Osteoblast (primary cell): ENCODE results near the gene ZDHHC7. TPM values are rescaled to one million over a fixed set of nuclear protein-coding genes. Genes with fewer than 3 reads are reported as not detected.

Experiments
- DNase-seq: peaks from one replicate; pipeline ENCODE4 v3.0.0; 2011; ENCODE audit warnings: low spot score, mixed read lengths; ENCODE audit not compliant: insufficient read length; ENCODE audit errors: missing footprints
- H2AFZ ChIP-seq: 2 replicates; pipeline ENCODE4 v1.6.0; 2011; ENCODE audit warnings: mild to moderate bottlenecking, low read length
- H3K27ac ChIP-seq: 2 replicates; pipeline ENCODE4 v1.5.1; 2011; ENCODE audit warnings: mild to moderate bottlenecking, low read depth, low read length, moderate library complexity
- H3K27me3 ChIP-seq: 2 replicates; pipeline ENCODE4 v1.6.0; 2012; ENCODE audit warnings: mild to moderate bottlenecking, control low read depth, inconsistent platforms, low read length, moderate library complexity; ENCODE audit not compliant: insufficient read depth
- H3K36me3 ChIP-seq: 2 replicates; pipeline ENCODE4 v1.5.1; 2011; ENCODE audit warnings: mild to moderate bottlenecking, low read length, control low read depth, moderate library complexity; ENCODE audit not compliant: insufficient read depth
- H3K4me1 ChIP-seq: 2 replicates; pipeline ENCODE4 v1.5.1; 2011; ENCODE audit warnings: mild to moderate bottlenecking, low read length, control low read depth, moderate library complexity; ENCODE audit not compliant: insufficient read depth
- H3K4me2 ChIP-seq: 2 replicates; pipeline ENCODE4 v1.6.0; 2011; ENCODE audit warnings: mild to moderate bottlenecking, low read length; ENCODE audit not compliant: insufficient read depth
- H3K4me3 ChIP-seq: fragments of 200-600 bp; sonication (generic); 3 replicates; pipeline ENCODE4 v1.5.1; 2012; ENCODE audit warnings: mild to moderate bottlenecking, low read length, inconsistent platforms; ENCODE audit not compliant: insufficient read depth
- H3K79me2 ChIP-seq: 2 replicates; pipeline ENCODE4 v1.6.0; 2012; ENCODE audit warnings: mild to moderate bottlenecking, low read length, control low read depth, inconsistent platforms; ENCODE audit not compliant: insufficient read depth
- H3K9me3 ChIP-seq: 2 replicates; pipeline ENCODE4 v1.5.1; 2011; ENCODE audit warnings: low read depth, low read length, control low read depth
- H4K20me1 ChIP-seq: 2 replicates; pipeline ENCODE4 v1.6.0; 2012; ENCODE audit warnings: mild to moderate bottlenecking, low read length, control low read depth; ENCODE audit not compliant: insufficient read depth
- total RNA-seq: library from RNA; depleted of rRNA; stranded (reverse); fragments of >200 nt; gene quantifications from 2 replicates; pipeline ENCODE4 v1.2.3, GENCODE V29; 2012
- TF ChIP-seq, protein P1 (sequence below): IDR thresholded peaks from 2 replicates; pipeline ENCODE4 v1.5.1; 2011; ENCODE audit warnings: mild to moderate bottlenecking, low read depth, low read length, moderate library complexity; ENCODE audit errors: extremely low read depth

The ZDHHC7 gene
- total RNA-seq, 1 donor = 134 TPM

DNA sequence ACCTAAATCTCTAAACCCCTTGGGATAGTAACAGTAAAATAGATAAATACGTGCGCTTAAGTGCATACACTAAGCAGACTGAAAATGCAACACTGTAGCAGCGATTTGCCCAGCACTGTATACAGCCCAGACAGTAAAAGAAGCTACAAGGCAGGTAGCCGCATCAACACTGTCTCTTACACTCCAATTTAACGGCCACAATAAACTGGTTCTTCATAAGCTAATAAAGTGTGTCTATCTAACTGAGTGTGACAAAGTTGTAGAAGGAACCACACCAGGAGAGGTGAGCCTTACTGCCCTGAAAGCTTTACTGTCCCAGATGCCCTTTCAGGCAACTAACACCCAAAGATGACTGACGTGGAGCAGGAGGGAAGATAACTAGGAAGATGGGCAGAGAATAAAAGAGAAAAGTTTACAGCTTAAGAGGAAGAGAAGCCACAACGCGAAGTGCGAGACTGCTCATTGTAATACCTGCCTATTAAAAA lies 847 bp downstream of the ZDHHC7 start:
- TF ChIP-seq, protein P1, sequence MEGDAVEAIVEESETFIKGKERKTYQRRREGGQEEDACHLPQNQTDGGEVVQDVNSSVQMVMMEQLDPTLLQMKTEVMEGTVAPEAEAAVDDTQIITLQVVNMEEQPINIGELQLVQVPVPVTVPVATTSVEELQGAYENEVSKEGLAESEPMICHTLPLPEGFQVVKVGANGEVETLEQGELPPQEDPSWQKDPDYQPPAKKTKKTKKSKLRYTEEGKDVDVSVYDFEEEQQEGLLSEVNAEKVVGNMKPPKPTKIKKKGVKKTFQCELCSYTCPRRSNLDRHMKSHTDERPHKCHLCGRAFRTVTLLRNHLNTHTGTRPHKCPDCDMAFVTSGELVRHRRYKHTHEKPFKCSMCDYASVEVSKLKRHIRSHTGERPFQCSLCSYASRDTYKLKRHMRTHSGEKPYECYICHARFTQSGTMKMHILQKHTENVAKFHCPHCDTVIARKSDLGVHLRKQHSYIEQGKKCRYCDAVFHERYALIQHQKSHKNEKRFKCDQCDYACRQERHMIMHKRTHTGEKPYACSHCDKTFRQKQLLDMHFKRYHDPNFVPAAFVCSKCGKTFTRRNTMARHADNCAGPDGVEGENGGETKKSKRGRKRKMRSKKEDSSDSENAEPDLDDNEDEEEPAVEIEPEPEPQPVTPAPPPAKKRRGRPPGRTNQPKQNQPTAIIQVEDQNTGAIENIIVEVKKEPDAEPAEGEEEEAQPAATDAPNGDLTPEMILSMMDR = no peak

DNA sequence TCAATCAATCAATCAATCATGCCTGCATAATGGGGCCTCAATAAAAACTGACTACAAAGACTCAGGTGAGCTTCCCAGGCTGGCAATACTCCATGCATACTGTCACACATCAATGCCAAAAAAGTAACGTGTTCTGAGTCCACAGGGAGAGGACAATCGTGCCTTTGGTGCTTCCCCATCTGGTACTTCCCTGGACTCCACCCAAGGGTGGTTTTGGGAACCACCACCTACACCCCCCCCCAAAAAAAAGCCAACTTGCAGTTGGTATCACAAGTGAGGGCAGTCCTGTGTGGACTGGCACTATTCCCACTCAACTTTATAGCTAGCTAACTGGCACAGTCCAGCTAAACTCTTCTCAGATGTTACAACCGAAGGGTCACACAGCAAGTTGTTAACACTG lies 3.1 kb downstream of the ZDHHC7 start:
- DNase-seq = no peak
- no peaks in the 10 kb centered on the region for H3K9me3 ChIP-seq
- H3K4me3 ChIP-seq = no peak overlapping the region
- no peak overlapping the region for H3K4me2 ChIP-seq
- no peaks in the 10 kb centered on the region for H3K27me3 ChIP-seq
- H3K27ac ChIP-seq = peak overlapping the region; percentile 31
- peaks cover 8% of the 10 kb centered on the region for H3K36me3 ChIP-seq
- H3K79me2 ChIP-seq = peaks cover 75% of the 10 kb centered on the region
- peaks cover 53% of the 10 kb centered on the region for H3K4me1 ChIP-seq
- TF ChIP-seq, protein P1 = no peak
- H4K20me1 ChIP-seq = peaks cover 3% of the 10 kb centered on the region
- no peak overlapping the region for H2AFZ ChIP-seq

More for the DNA sequence above, 847 bp downstream of the ZDHHC7 start:
- Histone ChIP-seq H3K27me3 (no peaks in the 10 kb centered on the region), H3K4me1 (peaks cover 31% of the 10 kb centered on the region), H3K4me3 (peak overlapping the region; percentile 87), H3K36me3 (peaks cover 8% of the 10 kb centered on the region), H3K9me3 (no peaks in the 10 kb centered on the region), H4K20me1 (no peaks in the 10 kb centered on the region), H3K4me2 (peak overlapping the region; percentile 85), H3K27ac (peak overlapping the region; percentile 99), H2AFZ (peak overlapping the region; percentile 60), H3K79me2 (peaks cover 59% of the 10 kb centered on the region)
- DNase-seq = no peak

DNA sequence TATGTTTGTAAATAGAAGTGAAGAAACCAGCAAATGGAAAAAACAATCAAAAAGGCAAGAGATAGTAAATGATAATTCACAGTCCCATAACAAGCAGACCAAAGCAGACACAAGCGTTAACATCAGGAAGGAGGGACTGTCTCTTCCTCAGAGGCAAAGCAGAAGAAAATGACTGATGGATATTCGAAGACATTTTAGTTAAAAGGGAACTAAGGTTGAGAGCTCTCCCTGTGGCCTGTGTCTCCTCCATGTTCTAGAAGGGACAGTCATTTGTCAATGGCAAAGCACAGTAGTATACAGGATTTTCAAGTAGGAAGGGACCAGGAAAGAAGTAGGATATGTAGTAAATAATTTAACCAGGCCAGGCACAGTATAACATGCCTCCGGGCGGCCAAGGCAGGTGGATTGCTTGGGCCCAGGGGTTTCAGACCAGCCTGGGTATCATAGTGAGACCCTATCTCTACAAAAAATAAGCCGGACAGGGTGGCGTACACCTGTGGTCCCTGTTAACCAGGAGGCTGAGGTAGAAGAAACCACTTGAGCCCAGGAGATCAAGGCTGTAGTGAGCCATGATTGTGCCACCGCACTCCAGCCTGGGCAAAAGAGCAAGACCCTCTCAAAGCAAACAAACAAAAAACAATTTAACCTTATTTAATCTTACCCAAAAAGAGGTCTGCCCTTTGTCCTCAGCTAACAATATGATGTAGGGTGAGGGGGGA lies 3.7 kb downstream of the ZDHHC7 start:
- H3K4me2 ChIP-seq = no peak overlapping the region
- TF ChIP-seq, protein P1 = no peak
- peaks cover 8% of the 10 kb centered on the region for H3K36me3 ChIP-seq
- H3K79me2 ChIP-seq = peaks cover 81% of the 10 kb centered on the region
- peaks cover 3% of the 10 kb centered on the region for H4K20me1 ChIP-seq
- H3K4me3 ChIP-seq = no peak overlapping the region
- DNase-seq = no peak
- peak overlapping the region; percentile 31 for H3K27ac ChIP-seq
- no peaks in the 10 kb centered on the region for H3K27me3 ChIP-seq
- no peaks in the 10 kb centered on the region for H3K9me3 ChIP-seq
- H3K4me1 ChIP-seq = peaks cover 59% of the 10 kb centered on the region
- no peak overlapping the region for H2AFZ ChIP-seq

DNA sequence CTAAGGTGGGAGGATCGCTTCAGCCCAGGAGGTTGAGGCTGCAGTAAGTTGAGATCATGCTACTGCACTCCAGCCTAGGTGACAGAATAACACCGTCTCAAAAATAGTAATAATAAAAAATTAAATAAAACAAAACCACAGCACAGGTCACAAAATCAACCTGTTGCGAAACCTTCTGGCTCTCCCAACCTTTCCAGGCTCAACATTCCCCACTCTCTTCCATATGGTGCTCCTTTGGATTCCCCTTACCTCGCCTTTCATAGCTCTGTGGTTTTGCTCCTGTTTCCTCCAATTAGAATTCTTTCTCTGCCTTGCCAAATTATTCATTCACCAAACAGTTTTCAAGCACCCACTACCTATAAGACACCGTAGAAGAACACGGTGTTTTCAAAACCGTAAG lies 4.7 kb downstream of the ZDHHC7 start:
- DNase-seq = no peak
- TF ChIP-seq, protein P1 = no peak

More for the DNA sequence above, 4.7 kb downstream of the ZDHHC7 start:
- H4K20me1 ChIP-seq = peaks cover 3% of the 10 kb centered on the region
- H3K4me2 ChIP-seq = no peak overlapping the region
- peak overlapping the region; percentile 83 for H3K27ac ChIP-seq
- peaks cover 66% of the 10 kb centered on the region for H3K4me1 ChIP-seq
- peaks cover 89% of the 10 kb centered on the region for H3K79me2 ChIP-seq
- no peak overlapping the region for H3K4me3 ChIP-seq
- no peaks in the 10 kb centered on the region for H3K27me3 ChIP-seq
- no peaks in the 10 kb centered on the region for H3K9me3 ChIP-seq
- no peak overlapping the region for H2AFZ ChIP-seq
- H3K36me3 ChIP-seq = peaks cover 9% of the 10 kb centered on the region
